HUDEP-2 (cell line): ENCODE data around the gene MBD4.
A peak's percentile ranks its signal among the peaks of the same experiment; 100 is the strongest.

Experiments used
- DNase-seq, 76 experiments: peaks; one replicate each; lab custom pipeline; 2025; ENCODE audit not compliant: unreplicated experiment in 76 of 76; lab: John Stamatoyannopoulos, UW

The MBD4 gene

DNA sequence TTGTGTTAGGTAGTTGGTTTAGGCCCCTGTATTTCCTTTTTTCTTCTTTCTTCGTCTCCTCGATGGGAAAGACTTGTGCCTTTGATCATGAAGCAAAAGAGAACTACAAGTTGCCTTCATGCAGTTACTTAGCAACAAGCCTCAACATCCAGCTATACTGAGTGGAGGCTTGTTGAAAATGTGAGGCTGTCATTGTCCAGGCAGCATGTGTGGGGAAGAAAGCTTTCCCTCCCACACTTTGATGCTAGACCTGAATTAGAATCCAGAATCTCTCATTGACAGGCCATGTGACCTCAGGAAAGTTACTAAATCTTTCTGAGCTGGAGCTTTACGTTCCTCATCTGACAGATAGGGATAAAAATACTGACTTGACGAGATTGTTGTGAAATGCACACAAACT, 24.0 kb upstream of the MBD4 start:
- no peak for DNase-seq

DNA sequence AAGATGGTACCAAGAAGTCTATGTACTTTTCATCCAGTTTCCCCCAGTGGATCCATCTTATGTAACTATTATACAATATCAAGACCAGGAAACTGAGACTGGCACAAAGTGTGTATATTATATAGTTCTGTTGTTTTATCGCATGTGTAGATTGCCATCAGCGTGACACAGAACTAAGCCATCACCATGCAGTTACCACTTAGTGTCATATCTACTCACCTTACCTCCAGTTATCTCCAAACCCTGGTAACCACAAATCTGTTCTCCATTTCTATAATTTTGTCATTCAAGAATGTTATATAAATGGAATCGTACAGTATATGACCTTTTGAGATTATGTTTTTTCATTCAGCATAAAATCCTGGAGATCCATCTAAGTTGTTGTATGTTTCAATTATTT, 23.3 kb upstream of the MBD4 start:
- DNase-seq = no peak

DNA sequence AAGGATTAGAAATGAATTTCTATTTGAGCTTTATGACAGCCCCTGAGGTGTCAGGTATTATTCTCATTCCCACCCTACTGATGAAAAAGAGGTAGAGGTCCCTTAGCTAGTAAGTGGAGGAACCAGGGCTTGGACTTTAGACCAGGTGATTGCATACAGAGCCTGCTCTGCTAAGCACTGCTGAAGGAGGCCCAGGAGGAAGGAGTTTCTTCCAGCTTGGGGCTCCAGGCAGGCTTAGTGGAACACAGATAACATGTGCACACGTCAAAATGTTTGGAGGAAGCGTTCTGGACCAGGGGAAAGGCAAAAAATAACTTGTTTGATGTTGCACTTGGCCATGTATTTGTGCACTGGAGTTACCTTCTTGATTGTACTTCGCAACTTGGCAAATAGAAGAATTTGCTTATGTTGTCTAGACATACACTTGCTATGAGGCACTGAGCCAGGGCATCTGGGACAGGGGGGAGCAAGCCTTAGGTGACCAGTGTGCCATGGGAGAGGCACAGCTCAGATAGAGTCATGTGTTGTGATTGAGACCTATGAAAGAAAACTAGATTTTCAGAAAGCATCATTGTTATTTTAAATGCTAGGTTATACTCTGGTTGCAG, 22.7 kb upstream of the MBD4 start:
- peak in 23 of 76 experiments; percentile 2 to 63 (median 26) for DNase-seq

DNA sequence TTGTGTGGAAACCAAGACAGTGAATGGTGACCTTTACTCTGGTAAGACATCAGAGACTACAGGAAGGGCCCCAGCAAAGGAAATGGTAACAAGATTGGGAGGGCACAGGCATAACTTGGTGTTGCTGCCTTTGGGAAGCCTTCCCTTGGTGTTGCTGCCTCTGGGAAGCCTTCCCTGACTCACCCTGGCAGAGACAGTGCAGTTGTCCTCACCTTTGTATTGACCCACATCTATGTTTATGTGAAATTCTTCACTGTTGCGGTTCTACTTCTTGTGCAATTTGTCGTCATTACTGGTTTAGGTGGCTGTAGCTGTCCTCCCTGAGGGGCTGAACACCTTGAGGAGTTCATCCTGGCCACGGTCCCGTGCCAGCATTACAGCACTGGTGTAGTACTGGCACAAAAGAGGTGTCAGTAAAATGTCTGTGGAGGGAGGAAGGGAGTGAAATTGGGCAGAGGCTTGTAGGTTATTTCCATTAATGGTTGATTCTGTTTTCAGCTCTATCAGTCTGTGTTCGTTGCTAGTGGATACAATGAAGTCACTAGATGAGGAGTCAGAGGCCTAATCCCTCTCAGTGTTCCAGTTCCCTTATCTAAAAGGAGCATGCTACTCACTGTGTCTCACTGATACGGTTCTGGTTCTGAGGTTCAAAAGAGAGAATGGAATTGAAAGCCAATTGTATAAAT, 21.9 kb upstream of the MBD4 start:
- DNase-seq = peak in 70 of 76 experiments; percentile 7 to 96 (median 69)

DNA sequence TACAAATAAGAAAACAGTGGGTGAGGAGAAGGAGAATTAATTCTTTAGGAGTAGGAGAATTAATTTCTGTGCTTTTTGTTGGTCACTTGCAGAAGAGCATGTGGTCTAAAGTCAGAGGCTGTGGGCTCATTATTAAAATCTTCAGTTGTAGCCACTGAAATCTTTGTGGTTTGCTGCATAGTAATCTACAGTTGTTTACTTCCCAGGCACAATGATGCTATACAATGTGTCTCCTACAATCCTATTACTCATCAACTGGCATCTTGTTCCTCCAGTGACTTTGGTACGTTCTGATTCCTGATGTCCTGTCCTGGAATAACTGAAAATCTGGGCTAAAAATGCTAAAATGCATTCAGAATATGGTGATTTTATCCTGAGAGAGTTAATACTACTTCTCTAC, 21.3 kb upstream of the MBD4 start:
- DNase-seq = peak in 4 of 76 experiments; percentile 29 to 60 (median 39)

DNA sequence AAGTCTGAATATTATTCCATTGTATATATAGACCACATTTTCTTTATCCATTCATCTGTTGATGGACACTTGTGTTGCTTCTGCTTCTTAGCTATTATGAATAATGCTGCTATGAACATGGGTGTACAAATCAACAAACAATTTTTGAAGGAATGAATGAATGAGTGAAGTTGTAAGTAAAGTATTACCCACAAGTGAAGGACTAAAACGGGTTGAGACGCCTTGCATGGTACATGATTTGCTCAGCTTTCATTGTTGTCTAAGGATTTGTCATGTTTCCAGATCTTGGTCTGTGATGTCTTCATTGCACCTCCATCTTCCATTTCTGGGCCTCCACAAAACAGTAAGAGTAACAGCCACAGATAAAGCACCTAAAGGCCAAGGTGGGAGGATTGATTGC, 20.8 kb upstream of the MBD4 start:
- no peak for DNase-seq

DNA sequence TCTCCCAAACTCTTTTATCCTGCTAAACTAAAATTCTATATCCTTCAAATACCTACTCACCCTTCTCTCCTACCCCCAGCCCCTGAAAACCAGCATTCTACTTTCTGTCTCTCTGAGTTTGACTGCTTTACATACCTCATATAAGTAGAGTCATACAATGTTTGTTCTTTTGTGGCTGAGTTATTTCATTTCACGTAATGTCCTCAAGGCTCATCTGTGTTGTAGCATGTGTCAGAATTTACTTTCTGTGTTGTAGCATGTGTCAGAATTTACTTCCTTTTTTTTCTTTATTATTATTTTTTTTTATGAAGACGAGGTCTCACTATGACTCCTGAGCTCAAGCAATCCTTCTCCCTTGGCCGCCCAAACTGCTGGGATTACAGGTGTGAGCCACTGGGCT, 20.4 kb upstream of the MBD4 start:
- no peak for DNase-seq

DNA sequence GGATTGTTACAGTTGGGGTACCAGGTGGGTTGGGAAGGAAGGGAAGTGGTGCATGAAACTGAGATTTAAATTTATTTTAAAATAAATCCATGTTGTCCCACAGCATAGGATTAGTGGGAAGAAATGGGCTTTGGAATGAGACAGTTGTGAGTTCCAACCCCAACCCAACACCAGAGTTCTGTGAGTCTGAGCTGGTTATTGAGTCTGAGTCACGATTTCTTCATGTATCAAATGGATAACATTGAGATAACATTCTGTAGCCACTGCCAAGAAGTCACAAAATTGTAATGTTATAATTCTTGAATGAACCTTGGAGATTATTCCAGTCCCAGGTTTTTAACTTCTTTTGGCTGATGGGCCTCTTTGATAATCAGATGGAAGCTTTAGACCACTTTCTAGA, 14.0 kb upstream of the MBD4 start:
- DNase-seq = no peak

DNA sequence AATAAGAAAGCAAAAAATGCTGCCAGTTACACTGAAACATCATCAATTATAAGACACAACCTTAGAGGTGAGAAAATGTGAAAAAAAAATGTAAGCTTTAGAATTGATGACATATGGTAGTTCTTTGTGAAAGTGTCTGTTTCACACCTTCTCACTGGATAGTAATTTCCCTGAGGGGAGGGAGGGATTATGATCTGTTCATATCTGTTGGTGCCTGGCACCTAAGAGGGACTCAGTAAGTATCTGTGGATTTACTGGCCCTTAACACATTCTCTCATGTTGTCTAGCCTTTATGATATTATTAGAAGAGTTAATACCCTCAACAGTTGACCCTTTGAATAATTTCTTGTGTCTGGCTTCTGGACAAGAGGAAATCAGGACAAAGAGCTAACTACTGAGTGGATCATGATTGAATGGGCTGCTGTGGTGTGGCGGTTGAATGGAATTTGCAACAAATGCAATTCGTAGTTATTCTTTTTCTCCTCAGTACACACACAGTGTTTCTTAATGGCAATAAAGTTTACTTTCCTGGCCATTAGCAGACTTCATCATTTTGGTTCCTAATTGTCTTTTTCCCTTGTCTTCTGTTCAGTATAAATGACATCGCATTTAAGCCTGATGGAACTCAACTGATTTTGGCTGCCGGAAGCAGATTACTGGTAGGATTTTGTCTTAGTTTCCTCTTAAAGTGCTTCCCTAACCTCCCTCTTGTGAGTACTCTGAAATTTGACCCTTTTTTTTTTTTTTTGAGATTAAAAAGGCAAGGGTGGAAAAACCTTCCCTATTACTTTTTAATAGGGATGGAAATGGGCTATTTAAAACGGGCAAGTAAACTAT, 9.7 kb upstream of the MBD4 start:
- no peak for DNase-seq

DNA sequence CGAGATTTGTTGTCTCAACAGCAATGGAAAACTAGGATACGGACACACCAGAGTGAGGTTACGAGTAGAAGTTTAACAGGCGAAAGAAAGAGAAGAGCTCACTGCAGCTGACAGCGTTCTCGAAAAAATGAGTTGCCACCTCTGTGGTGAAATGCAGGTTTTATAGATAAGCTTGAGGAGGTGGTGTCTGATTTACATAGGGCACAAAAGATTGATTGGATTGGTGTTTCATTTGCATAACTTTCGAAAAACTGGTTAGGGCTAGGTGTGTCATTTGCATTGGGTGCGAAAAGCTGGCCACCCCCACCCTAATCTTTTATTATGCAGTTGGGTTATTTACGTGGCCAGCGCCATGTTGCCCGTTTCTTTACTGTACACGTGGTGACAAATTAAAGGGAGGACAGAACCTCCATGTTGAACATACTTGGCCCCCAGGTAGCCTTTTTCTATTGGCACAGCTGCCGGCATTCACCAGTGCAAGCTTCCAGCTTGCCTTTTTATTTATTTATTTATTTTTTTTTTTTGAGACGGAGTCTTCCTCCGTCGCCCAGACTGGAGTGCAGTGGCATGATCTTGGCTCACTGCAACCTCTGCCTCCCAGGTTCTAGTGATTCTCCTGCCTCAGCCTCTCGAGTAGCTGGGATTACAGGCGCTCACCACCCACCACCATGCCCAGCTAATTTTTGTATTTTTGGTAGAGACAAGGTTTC, 8.6 kb upstream of the MBD4 start:
- DNase-seq = no peak

DNA sequence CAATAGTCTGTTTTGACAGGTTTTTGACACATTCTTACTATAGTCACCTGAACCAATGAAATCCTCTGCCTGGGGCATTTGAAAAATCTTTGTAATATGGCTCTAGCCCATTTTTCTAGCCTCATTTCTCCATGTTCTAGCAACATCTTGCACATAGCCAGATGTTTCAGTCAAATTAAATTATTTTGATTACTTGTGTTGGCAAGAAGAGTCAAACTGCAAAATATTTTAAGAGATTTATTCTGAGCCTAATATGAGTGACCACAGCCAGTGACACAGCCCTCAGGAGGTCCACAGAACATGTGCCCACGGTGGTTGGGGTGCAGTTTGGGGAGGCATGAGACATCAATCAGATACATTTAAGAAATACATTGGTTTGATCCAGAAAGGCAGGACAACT, 7.2 kb upstream of the MBD4 start:
- DNase-seq = no peak

DNA sequence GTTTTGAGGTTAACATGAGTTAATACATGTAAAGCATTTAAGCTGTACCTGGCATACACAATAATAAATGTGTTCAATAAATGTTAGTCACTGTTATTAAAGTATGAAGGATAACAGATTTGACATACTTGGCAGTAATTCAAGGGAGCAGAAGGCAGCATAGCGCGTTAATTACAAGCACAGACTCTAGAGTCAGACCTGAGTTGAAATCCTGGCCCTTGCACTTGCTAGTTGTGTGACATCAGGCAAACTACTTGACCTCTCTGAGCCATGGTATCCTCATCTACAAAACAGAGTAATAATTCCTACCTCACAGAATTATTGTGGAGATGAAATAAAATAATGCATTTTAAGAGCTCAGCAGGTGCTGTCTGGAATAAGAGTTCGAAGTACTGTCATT, 5.7 kb upstream of the MBD4 start:
- DNase-seq = no peak

DNA sequence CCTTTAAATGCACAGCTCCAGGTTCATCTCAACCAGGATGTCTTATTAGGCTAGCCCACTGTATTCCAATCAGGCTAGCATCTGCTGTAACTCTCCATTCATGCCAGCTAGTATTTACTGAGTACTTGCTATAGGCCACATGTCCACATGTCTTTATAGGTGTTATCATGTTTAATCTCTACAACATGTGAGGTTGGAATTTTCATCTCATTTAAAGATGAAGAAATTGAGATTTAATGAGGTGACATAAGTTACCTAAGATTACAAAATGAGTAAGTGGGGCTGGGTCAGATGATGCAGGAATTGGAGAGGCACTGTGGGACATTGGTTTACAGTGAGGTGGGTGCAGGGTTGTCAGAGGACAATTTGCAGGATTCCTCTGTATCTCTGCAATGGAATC, 3.2 kb upstream of the MBD4 start:
- DNase-seq = no peak

DNA sequence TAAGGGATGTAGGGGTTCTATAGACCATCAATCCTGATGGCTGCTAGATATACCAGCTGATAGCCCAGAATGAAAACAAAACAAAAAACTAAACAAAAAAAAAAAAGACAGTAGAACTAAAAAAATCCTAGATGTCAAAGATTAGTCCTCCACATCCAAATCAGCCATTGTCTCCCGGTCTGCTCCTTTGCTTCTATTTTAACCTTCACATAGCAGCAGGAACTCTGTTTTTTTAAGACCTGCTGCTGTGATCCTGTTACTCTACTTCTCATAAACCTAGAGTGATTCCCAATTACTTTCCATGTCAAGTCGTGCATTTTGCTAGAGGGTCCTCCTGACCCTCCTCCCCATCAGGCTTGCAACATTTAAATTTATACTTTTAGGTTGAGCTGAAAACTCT, 2.7 kb upstream of the MBD4 start:
- DNase-seq = no peak

DNA sequence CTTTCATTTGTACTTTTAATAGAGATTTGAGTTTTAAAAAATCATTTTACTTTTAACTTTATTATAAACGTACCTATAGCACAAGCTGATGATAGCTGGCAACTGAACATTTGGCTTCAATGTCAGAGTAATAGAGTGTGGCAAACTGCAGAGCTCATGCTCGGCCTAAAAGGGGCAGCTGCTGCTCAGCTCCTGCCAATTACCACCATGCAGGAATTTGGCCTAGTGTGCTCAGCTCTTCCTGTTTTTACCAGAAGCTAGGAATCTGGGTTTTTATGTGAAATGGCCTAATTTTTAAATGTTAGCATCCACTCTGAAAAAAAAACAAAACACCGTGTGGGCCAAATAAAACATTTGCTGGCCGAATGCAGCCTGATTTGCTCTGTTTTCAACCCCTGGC, 2.0 kb upstream of the MBD4 start:
- no peak for DNase-seq

DNA sequence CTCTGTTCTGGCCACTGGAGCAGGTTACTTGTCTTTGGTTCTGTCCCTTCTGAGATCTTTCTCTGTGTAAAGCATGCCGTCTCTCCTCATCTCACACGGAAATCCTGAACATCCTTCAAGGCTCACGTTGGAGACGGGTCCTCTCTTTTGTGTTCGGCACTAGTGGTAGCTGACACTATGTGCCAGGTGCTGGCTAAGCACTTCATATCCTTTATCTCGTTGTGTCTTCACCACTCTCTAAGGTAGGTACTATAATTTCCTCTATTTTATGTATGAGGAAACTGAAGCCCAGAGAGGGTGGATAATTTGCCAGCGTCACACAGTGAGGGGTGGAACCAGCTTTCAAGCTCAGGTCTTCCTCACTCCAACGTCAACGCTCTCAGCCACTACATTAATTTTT, 1.5 kb upstream of the MBD4 start:
- peak in 4 of 76 experiments; percentile 5 to 38 (median 18) for DNase-seq

DNA sequence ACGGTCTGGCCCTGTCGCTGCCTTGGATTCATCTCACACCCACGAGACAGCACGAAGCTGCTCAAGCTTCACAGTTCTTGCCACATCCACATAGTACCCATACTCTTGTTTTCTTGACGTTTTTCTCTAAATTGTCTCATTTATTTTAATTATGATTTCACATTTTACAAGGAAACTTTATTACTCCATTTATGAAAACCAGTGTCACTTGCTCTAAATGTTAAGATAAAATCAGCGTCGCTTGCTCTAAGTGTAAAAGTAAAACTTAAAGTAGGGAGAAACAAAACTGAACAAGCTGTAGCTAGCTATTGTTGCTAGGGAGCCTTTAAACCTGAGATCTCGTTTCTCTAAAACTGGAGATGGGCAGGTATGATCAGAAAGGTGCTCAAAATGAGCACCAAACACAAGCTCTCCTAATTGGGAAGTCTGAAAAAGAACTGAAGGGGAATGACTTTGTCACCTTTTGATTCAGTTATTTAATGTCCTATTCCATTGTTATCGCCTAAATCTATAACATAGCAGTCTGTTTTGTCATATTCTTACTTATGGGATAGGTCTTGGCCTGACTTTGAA, 956 bp upstream of the MBD4 start:
- peak in 5 of 76 experiments; percentile 47 to 56 (median 53) for DNase-seq

DNA sequence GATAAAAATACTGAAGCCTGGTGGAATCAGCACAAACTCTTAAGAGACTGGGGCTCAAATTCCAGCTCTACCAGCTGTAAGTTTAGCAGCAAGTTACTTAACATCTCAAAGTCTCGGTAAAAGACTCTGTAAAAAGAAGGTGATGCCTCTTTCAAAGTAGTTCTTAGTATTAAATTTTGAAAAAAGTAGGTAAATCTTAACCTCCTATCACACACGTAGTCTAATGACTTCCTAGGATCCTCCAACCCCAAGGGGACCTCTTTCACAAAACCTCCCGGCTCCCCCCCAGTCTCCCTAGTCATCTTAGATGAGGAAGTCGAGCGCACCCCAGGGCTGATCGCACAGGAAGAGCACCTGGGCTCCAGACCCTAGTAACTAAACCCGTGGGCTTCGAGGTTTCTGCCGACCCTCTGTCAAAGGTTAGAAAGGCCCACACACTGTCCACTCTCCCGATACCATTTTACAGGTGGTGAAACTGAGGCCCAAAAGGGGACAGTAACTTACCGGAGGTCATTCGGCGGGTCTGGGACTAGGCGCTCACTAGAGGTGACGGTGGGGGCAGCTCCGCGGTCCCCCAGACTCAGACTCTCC, 427 bp downstream of the MBD4 start:
- peak in 16 of 76 experiments; percentile 5 to 50 (median 16) for DNase-seq

DNA sequence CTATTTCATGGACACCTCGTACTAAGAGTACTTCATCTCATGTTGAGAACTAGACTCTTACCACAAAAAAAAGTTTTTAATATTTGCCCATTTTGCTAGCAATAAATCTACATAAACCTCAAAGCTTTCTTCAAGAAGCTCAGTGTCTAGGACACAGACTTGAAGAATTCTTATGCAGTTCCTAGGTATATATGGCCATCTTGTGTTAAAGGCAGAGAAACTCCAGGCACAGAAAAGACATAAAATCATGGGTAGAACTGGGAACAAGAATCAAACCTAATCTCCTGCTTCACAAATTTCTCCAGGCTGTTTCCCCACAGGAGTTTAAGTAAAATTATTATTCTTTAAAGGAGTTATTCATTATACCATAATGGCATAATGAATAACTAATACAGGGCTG, 4.4 kb downstream of the MBD4 start:
- DNase-seq = no peak

DNA sequence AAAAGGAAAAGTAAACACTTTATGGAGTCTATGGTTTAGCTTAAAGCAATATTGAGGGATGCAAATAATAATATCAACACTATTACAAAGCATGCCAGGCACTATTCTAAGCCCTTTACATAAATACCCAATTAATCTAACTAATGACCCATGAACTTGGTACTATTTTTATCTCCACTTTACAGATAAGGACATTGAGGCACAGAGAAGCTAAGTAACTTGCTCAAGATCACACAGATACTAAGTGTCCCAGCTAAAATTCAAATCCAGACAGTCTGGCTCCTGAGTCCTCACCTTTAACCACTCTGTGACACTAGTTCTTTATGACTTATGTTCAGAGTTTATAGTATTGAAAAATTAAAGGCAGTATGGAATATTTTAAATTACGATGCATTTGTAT, 5.6 kb downstream of the MBD4 start:
- DNase-seq = no peak
